HG03469 (cell line): Measurements from ENCODE around the gene IGF1R.

Source experiments
- ATAC-seq: cut with Tn5 transposase; IDR thresholded peaks from one replicate; pipeline ENCODE4 v1.9.1; 2021; ENCODE audit warnings: mild to moderate bottlenecking, moderate library complexity, moderate number of reproducible peaks; ENCODE audit not compliant: unreplicated experiment

The IGF1R gene

DNA sequence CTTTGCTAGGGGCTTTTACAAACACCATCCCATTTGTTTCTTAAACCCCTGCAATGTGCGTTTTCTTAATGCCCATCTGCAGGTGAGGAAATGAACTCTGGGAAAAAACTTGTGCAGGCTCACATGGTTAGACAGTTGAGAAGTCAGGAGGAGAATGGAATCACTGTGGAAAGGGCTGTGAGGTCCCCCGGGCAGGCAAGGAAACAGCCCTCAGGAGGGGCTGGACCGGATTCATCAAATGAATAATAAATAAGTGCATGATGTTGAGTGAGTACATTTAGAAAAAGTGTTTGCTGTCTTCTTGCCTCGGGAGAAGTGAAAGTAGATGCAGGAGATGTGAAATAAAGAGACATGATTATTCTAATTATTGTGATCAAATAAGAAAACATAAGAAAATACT, 282.7 kb downstream of the IGF1R start:
- ATAC-seq, result no peak

DNA sequence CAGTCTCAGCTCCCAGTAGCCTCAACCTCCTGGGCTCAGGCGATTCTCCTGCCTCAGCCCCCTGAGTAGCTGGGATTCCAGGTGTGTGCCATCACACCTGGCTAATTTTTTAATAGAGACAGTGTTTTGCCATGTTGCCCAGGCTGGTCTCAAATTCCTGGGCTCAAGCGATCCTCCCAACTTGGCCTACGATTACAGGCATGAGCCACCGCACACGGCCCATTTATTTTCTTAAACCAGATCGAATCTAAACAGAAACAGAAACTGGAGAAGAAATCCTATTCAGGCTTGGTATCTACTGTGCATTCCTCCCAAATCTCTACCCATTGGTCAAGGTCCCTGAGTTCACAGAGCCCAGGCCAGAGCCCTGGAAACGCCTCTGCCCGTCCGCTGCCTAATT, 285.1 kb downstream of the IGF1R start:
- no peak for ATAC-seq

DNA sequence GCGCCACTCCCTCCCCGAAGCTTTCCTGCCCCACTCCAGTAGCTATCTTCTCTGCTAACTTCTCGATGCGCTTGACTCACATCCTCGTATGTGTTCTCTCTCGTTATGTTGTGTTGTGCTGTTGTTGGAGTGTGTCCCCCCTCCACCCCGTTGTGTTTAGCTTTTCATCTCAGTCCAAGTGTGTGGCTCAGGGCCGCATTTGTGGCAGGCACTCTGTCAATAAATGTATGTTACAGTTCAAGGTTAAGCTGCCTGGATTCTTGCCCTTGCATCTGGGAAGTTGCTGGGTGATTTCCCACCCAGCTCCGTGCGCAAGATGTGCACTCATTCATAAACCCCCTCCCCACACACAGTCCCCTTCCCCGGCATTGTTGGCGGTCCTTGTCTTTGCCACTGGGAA, 287.4 kb downstream of the IGF1R start:
- ATAC-seq, result no peak

DNA sequence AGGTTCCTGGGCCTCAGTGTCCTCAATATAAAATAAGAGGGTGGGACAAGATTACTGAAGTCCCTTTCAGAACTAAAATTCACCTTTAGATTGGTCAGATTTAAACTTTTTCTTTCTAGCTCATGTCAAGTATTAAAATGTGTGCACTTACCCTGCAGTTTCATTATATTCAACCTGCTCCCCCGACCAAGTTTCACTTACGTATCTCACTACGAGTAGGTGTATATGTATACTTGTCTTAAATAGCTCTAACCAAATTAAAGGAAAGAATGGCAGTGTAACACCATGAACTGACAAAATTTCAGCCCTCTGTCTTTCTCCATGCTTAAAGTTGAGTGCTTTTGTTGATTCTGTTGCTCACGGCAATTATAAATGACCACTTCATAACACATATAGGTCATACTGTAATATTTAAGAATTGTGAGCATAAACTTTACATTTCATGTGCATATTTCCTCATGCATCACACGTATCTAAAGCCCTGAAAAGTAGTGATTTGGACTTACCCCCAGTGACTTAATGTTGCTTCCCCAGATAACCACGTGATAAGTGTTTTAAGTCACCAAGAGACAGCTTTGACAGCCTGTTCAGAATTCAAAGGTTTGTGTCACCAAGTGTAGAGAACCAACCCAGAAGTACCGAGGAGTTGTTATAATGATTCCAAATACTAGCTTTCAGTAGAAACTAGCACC, 289.2 kb downstream of the IGF1R start:
- ATAC-seq, result peak; percentile 81

DNA sequence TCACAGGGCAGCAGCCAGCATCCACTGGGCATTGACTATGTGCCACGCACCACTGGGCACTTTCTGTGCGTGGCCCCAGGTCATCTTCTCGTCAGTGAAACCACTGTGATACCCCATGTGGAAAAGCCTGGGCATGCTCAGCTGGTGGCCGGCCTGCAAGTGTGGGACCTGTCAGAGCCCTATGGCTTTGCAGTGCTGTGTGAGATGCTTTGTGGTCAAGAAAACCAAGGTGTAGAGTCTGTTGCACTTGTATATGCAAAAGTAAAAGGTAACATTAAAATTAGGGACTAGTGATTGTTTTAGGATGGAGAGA, 289.7 kb downstream of the IGF1R start:
- peak; percentile 31 for ATAC-seq

DNA sequence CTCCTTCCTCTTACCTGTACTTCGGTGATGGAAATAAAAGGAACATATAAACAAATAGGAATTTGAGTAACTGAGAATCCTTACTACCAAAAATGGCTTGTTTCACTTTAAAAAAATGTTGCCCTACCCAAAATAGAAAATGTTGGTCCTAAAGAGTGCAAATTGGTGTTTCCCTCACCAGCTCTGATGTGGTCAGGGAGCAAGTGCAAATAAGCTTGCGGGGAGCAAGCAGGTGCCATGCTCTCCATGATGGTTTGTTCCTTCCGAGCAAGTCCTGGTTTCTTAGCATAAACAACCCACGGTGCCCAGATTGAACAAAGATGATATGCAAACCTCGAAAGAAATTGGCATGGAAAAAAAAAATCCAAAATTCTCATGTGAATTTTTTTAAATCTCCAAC, 290.5 kb downstream of the IGF1R start:
- no peak for ATAC-seq

DNA sequence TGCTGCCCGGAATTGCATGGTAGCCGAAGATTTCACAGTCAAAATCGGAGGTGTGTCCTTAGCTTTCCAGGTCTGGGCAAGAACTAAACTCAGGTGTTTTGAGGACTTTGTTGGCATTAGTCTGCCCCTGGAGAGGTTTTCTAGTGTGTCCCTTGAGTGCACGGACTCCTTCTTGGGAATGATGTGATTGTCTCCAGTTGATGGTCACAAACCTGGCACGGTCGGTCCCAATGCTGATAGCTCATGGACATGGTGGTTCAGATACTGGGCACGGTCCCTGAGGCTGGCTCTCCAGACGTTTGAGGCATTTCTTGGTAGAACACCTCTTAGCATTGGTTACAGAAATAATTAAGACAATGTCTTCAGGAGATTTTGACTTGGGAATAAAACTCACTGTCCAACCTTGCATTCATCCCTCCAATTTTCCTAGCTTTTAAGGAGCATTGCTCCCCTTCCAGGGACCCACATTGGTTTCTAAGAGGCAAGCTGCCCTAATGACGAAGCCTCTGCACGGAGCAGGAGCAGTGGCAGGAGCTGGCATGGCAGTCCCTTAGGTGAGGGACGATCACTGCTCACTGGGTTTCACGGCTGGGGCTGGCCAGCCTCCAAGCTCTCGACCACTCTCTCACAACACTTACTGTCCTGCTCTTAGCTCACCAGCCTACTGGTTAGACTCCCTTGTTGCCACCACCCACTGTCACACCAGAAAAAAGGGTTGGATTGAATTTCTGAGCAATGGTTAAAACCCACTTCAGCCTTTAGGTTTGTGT, 291.2 kb downstream of the IGF1R start:
- no peak for ATAC-seq

DNA sequence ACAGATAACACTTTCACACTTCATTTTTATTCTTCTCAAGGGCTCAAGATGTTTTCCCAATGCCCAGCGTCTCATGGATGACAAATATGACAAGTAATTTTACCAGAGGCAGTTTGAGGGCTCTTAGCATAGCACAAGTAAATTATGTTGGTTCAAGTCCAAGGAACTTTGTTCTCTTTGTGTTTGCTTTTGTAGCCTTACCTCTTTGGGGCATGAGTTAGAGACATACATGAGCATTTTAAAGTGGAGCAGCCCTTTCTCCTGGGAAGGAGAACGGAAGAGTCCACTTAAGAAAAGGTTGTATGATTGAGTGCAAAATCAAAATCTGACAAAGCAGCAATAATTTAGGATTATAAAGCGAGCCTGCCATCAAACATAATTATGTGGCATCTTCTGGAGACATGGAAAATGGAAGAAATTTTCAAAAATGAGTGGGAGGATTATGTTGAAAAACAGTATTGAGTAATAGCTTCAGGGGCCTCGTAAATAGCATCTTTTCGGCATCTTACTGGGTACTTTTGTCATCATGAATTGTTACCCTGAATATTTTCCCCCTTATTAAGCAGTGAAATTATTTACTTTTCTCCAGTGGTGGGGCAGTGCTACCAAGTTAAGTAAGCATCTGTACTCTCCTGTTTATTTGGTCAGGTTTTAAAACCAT, 293.4 kb downstream of the IGF1R start:
- no peak for ATAC-seq

DNA sequence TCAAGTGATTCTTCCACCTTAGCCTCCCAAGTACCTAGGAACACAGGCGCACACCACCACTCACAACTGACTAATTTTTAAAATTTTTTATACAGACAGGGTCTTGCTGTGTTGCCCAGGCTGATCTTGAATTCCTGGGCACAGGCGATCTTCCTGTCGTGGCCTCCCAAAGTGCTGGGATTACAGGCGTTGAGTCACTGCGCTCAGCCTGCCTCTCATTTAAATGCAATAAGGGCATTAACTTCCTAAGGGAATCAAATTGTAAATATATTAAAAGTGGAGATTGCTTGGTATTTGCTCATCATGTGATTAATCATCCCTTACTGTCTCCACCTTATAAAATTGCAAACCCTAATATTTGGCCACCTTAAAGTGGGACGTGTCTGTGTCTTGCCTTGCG, 294.1 kb downstream of the IGF1R start:
- ATAC-seq, result no peak

DNA sequence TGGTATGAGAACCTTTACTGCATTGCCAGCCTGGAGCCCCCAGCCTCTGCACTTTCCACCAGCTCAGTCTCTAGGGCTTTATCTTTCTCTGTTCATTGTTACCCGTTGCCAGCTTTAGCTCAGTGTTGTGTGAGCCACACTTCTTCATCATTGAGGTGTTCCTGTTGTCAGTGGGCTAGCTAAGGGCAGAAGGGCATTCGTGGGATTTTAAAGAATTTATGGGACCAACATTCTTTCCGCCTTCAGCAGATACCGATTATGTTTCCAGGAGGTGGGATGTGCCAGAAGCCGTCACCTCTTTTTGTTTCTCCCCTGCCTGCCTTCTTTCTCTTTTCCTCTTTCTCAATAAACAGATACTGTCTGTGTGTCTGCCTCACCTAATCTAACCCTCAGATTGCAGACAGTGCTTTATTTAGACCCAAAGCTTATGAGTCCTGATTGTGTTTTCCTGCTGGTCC, 294.7 kb downstream of the IGF1R start:
- ATAC-seq, result no peak

DNA sequence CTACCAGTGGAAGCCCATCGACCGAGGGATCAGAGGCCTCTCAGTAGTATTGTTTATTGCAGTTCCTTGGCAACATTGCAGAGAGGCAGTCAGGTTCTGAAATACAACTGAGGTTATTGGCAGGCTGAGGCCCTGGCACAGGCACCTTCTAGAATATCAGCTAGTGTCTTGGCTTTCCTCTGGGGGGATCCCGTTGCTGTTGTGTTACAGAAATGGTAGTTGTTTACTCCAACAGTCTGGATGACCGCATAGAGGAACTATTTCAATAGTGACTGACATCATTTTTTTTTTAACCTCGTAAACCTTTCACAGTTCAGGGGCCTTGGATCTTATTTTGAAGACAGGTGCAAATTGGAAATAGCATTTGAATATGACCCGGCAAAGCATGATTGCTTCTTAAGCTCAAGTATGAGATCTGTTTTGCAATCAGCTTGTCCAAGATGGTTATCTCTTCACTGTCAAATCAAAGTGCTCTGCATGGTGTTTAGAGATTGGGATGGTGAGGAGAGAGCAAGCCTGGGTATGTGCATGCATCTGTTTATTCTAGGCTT, 295.3 kb downstream of the IGF1R start:
- no peak for ATAC-seq

DNA sequence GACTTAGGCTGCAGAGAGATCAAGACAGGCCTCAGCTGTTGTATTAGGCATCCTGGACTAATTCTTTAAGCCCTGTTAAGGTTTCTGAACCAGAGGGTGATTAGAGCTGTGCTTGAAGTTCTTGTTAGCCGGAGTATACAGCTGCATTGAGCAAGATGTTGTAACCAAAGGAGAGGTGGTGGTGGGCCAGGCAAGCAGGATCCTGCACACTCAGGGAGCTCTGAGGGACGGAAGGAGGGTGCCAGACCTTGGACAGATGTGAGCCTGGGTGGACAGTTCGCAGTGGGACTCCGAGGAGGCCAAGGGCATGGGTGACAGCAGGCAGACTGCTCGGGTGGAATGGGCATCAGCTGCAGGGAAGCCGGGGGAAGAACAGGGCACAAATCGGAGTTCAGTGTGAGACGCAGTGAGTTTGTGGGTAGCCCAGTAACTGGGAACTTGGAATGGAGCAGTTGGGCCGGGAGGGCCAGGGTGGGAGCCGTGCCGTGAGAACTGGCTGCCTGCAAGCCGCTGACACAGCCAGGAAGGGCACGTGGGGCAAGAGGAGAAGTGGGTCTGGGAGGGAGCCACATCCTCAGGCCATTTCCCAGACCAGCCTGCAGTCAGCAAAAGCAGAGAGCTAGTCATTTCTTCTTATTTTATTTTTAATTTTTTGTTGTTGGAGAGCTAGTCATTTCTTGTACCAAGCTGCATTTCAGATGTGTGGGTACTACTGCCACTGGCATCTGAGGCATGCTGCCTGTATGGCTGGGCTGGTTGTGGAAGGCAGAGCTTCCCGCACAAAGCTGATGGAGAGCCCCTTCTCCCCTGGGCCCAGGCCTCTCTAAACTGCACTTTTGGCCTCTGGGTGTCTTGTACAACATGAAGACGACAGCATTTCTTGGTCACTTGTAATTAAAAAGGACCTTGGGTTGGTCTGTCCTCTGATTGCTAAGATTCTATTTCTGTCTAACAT, 298.2 kb downstream of the IGF1R start:
- no peak for ATAC-seq

DNA sequence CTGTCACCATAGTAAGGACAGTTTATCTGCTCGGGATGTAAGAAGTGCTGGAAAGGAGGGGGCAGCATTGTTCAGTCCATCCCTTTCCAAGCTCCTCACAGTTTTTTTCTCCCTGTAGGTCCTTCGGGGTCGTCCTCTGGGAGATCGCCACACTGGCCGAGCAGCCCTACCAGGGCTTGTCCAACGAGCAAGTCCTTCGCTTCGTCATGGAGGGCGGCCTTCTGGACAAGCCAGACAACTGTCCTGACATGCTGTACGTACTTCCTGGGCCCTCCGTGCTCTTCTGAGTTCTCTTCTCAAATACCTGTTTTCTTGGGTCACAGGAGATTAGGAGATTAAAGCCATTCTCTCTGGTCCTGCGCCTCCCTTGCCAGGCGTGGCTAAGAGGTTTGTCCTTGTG, 300.1 kb downstream of the IGF1R start:
- no peak for ATAC-seq

DNA sequence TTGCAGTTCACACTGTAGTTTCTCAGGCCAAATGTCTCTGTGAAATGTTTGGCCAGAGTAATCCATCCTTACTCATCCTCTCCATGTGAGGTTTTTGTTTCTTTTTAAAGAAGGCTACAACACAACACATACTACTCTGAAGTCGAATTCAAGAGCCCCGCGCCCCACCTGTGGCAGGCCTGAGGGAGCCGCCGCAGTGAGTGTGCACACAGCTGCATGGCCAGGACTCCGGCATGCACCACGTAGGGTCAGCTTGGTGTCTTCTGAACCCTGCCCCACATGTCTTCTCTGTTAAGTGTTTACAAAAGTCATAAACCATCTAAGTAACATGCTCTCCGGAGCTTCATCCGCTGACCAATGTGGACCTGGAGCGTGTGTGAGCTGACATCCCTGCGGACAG, 300.6 kb downstream of the IGF1R start:
- ATAC-seq, result no peak

DNA sequence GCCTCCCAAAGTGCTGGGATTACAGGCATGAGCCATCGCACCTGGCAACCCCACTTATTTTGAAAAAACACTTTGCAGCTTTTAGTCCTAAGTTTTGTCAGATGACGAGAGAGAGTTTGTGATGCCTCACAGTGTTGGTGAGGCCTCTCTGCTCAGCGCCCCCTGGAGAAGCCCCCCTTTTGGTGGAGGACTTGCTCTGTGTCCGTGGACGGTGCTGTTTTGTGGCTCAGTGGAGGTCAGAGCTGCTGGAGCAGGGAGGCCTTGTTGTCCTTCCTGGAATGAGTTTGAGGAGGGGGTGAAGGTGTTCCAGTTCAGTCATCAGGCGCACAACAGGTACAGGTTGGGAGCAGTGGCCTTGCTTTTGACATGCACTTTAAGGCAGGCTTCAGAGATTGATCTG, 301.3 kb downstream of the IGF1R start:
- ATAC-seq, result no peak

DNA sequence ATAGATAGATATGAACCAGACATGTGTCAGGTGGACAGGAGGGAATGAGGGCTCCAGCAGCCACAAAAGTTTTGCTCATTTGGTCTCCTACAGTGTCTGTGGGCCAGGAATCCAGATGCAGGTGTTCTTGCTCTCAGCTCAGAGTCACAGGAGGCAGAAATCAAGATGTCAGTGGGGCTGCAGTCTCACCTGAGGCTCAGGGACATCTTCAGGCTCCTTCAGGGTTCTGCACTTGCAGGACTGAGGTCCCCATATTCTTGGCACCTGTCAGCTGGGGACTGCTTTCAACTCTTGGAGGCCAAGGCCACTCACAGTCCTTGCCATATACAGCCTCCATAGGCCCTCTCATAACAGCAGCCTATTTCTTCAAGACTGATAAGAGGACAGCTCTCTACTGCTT, 301.9 kb downstream of the IGF1R start:
- ATAC-seq, result no peak

DNA sequence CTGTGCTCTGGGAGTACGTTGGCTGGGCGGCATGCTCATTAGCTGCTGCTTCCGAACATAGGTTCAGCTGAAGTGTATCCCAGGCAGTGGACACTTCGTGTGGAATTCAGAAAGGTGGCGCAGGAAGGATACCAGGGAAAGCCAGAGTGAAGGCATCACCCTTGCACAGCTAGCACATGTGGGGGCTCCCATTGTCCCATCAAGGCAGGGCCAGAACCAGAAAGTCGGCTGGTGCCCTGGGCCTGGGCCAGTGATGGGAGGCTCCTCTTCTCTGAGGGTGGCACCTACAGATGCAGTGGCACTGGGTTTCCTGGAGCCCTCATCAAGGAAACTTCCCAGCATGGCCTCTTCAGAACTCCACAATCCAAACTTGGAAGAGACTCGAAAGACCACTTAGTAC, 302.7 kb downstream of the IGF1R start:
- no peak for ATAC-seq

DNA sequence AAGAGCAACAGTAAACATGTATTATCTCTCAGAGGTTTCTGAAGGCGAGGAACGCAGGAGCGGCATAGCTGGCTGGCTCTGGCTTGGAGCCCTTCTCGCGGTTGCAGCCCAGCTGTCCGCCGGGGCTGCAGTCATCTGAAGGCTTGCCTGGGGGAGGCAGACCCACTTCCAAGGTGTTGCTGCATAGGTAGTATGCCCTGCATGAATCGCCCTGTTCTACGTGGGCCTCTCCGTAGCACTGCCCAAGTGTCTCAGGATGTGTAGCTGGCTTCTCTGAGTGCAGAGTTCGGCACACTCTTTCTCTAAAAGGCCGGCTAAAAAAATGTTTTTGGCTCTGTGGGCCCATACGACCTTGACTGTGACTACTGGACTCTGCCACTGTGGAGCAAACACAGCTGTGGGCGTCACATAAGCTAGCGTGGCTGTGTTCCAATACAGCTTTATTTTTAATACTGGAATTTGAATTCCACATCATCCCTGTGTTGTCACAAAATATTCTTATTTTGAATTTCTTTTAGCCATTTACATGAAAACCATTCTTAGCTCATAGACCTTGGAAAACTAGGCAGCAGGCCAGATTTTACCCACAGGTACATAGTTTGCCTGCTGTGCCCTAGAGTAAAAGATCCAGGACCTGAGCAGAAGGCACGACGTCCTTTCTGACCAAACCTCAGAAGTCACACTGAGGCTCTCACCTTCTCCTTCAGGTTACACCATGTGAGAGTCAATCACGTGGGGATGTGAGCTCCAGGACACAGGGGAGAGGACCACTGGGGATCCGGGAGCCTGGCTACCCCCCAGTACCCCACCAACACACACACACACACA, 303.4 kb downstream of the IGF1R start:
- no peak for ATAC-seq

DNA sequence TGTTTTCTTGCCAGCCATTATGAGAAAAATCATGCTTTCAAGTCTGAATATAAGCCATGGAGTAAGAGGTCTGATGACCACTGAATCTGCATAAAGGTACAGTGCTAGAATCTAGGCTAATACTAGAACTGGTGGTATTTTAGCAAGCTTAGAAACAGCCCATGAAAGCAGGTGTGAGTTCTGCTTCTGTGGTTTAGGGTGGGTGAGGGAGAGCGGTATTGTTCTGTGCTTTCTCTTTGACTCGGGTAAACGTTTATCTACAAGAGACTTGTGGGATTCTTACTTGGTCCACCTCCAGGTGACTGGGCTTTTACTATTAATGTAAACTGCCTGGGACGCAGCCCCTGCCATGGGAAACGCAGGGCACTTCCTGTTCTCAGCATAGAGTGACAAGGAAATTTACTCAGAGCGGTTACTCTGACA, 304.1 kb downstream of the IGF1R start:
- peak; percentile 99 for ATAC-seq
